GM19238 (cell line): ENCODE measurements around the gene CLMP.
"Not testable (repeated sequence)": the region's sequence is repeated elsewhere in the genome, so short reads cannot be mapped to it uniquely, and the experiment has no call there.

Experiments
- DNase-seq: peaks from one replicate; pipeline ENCODE4 v3.0.0; 2011; ENCODE audit warnings: low spot score; ENCODE audit not compliant: insufficient read length

CLMP gene

GRCh38 chr11:123059041-123059920 lies 135.8 kb downstream of the CLMP start:
- DNase-seq: not testable (repeated sequence)

GRCh38 chr11:123057661-123058305 lies 137.3 kb downstream of the CLMP start:
- no peak for DNase-seq

- DNase-seq: no peak
Measured at GRCh38 chr11:123056835-123057491, 138.1 kb downstream of the CLMP start.

DNA sequence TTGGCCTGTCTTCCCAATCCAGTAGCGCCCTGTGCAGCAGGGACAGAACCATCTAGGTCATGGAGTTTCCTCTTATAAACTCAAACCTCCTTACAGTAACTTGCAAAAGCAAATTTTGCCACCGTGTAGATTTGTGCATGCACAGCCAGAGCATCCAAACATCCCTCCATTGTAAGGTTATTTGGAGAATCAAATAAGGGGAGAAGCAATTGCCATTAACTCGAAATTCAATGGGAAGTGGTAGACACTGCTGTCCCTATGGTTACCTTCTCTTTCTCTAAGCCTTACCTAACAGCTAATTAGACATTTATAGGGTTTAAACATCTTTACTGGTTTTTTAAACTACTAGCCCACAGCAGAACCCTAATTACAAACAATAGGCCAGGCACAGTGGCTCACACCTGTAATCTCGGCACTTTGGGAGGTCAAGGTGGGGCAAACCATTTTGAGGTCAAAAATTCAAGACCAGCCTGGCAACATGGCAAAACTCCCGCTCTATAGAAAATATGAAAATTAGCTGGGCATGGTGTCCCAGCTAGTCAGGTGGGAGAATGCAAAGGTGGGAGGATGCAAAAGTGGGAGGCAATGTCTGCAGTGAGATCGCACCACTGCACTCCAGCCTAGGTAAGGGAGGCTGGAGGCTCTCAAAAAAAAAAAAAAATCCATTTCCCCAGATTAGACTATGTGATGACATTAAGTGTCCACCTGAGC lies 139.7 kb downstream of the CLMP start:
- DNase-seq: no peak

GRCh38 chr11:123054301-123055065 lies 140.6 kb downstream of the CLMP start:
- peak; percentile 37 for DNase-seq

DNA sequence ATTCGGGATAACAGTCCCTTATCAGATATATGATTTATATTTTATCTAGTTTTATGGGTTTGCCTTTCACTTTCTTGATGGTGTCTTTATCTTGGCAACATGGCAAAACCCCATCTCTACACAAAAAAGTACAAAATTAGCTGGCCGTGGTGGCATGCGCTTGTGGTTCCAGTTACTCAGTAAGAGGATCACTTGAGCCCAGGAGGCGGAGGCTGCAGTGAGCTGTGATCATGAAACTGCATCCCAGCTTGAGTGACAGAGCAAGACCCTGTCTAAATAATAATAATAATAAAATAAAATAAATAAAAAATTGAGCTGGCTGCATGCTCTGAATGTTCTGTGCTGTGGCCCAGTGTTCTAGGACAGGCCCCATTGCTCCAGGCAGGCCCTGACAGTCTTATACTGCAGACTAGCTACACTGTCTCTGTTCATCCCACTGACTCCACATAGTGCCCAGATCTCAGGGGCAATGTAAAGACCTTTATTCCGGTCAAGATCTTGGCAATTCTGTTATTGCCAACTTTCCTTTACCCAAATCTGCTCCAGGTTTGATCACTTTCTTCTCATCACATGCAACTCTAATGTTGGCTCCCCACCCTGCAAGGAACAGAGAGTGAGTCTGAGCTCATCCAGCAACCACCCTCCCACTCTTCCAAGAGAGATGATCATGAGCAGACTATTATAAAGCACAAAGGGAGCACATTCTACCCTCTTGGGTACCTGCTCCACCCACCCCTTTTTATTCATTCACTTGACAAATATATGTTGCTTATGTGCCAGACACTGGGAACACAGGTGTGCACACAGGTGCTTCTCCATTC lies 141.9 kb downstream of the CLMP start:
- no peak for DNase-seq

GRCh38 chr11:123051634-123052033 lies 143.4 kb downstream of the CLMP start:
- no peak for DNase-seq

- no peak for DNase-seq
Measured at GRCh38 chr11:123051146-123051545, 143.9 kb downstream of the CLMP start.

DNA sequence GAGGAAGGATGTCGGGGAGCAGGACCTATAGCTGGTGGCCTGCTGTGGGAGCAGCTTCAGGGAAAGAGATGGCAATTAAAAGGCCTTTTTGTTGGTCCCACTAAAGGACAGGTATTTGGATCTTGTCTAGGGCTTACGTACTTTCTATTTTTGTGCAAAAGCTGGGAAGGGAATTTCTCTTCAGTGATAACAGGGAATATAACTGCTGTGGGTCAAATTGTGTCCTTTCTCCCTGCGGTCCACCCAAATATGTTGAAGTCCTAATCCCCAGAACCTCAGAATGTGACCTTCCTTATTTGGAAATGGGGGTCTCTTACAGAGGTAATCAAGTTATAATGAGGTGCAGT lies 147.1 kb downstream of the CLMP start:
- no peak for DNase-seq

DNA sequence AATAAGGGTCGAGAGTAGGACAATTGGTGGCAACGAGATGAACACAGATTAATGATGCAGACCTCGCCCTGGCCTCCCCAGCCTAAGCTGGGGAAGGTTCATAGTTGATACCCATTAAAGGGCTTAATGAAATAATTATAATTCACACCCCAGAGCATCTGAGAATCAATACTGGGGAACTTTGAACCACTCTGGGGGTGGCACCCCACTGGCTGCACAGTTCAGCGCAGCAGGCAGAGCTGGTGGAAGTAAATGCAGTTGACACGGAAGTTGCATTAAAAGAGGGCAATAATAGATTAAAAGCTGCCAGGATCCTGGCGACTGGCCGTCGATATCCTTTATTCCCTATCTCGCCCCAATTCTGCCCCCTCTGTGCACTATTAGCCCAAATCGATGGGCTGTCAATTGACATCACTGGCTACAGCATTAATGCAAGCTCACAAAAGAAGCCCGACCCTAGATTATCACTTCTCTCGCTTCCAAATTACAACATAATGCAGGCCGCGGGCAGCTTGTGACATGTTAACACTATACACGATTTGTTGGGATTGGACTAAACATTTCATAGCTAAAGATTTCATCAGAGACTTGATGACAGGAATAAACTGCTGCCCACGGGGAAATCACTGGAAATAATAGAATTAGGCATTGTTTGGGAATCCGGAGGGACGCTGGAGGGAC lies 147.6 kb downstream of the CLMP start:
- no peak for DNase-seq

GRCh38 chr11:123046473-123047259 lies 148.4 kb downstream of the CLMP start:
- no peak for DNase-seq

DNA sequence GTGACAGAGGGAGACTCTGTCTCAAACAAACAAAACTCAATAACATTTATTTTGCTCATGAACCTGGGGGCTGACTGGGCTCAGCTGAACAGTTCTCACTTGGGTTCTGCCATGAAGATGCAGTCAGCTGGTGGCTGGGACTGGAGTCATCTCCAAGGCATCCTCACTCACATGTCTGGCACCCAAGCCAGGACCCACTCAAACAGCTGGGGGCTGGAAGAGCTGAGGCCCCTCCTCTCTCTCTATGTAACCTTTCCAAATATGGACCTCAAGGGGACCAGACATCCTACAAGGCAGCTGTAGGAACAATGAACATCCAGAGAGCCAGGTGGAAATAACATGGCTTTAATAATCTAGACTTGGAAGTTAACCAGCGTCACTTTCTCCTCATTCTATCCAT lies 149.9 kb downstream of the CLMP start:
- DNase-seq: no peak

- no peak for DNase-seq
Measured at GRCh38 chr11:123041185-123041584, 153.9 kb downstream of the CLMP start.

- DNase-seq: no peak
Measured at GRCh38 chr11:123040111-123040432, 155.0 kb downstream of the CLMP start.

- no peak for DNase-seq
Measured at GRCh38 chr11:123035831-123036230, 159.2 kb downstream of the CLMP start.

DNA sequence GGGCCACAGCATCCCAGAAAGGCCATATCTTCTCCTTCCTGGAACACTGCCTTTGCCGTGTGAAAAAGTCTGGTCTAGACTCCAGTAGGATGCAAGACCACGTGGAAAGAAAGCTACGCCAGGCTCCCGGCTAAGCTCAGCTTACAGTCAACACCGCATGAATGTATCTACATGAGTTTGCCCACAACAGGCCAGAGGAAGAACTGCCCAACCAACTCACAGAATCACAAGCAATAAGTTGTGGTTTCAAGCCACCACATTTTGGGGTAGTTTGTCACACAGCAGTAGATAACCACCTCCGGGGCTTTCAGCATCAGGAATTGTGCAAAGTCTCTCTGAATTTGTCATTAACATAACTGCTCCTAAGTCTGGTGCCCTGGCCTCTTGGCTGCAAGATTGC lies 160.5 kb downstream of the CLMP start:
- DNase-seq: no peak

- DNase-seq: no peak
Measured at GRCh38 chr11:123033895-123034294, 161.2 kb downstream of the CLMP start.

DNA sequence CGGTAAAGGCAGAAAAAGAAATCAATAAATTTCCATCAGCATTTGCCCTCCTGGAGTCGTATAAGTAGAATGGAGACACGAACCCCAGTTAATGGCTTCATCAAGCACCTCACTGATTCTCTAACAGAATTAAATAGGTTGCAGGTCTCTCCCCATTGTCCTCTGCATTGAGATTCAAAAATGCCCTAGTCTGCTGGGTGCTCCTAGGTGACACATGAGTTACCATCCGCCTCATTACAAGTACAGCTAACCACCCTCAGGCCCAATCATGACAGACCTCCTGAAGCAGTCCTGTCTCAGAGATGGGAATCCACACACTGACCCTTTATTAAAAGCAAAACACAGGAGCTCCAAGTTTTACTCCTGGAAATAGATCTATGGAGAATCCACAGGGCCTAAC lies 164.5 kb downstream of the CLMP start:
- no peak for DNase-seq

DNA sequence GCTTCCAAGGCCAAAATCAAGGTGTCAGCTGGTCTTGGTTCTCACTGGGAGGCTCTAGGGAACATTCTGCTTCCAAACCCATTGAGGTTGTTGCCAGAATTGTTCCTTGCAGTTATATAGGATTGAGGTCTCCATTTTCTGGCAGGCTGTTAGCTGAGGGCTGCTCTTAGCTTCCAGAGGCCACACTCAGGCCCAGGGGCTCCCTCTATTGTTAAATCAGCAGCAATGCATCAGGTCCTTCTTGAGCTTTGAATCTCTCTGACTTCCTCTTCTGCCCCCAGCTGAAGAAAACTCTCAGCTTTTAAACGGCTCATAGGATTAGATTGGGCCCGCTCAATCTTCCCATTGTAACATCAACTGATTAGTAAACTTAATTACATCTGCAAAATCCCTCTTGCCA lies 174.1 kb downstream of the CLMP start:
- peak; percentile 36 for DNase-seq
